Uterus (tissue), 2 donors: ENCODE results near the gene ELOVL7.

Experiments
- POLR2A ChIP-seq, 2 donors: fragments of 450-650 bp; IDR thresholded peaks; one replicate each; pipeline ENCODE4 v1.6.1; 2016; ENCODE audit warnings: antibody characterized with exemption in 2 of 2, mild to moderate bottlenecking in 1 of 2, moderate library complexity in 1 of 2
- TF ChIP-seq, protein P1 (sequence below), 4 experiments: fragments of 200-600 bp in 2 of 4; fragments of 450-650 bp in 2 of 4; sonication (generic) in 2 of 4; IDR thresholded peaks; one replicate each; pipeline ENCODE4 v1.5.1; 2016 to 2019; ENCODE audit warnings: antibody characterized with exemption in 4 of 4, mild to moderate bottlenecking in 2 of 4, moderate library complexity in 1 of 4

DNA sequence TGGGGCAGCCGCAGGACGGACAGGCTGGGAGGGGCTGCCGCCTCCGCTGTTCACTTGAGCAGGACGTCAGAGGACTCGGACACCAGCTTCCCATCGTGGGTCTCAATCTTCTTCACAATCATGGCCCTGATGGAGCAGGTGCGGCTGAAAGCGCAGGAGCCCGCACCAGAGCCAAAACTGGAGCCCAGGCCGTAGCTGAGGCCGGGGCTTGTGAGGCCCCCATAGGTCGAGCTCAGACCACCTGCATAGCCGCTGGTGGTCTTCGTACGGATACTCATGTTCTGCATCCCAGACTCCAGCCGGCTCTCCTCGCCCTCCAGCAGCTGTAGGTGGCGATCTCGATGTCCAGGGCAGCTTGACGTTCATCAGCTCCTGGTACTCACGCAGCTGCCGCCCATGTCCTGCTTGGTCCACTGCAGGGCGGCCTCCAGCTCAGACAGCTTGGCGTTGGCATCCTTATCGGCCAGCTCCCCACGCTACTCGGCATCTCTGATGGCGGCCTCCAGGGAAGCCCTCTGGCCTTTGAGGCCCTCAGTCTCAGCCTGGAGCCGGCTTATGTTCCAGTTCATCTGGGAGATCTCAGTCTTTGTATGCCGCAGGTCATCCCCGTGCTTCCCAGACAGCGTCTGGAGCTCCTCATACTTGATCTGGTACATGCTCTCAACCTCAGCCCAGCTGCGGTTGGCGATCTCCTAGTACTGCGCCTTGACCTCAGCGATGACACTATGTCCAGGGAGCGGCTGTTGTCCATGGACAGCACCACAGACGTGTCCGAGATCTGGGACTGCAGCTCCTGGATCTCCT is 100.4 kb downstream of the ELOVL7 start:
- TF ChIP-seq, protein P1, sequence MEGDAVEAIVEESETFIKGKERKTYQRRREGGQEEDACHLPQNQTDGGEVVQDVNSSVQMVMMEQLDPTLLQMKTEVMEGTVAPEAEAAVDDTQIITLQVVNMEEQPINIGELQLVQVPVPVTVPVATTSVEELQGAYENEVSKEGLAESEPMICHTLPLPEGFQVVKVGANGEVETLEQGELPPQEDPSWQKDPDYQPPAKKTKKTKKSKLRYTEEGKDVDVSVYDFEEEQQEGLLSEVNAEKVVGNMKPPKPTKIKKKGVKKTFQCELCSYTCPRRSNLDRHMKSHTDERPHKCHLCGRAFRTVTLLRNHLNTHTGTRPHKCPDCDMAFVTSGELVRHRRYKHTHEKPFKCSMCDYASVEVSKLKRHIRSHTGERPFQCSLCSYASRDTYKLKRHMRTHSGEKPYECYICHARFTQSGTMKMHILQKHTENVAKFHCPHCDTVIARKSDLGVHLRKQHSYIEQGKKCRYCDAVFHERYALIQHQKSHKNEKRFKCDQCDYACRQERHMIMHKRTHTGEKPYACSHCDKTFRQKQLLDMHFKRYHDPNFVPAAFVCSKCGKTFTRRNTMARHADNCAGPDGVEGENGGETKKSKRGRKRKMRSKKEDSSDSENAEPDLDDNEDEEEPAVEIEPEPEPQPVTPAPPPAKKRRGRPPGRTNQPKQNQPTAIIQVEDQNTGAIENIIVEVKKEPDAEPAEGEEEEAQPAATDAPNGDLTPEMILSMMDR (IDR thresholded peaks at IDR 0.05): no peak
- no peak for TF ChIP-seq POLR2A (IDR thresholded peaks at IDR 0.05)
